Upper lobe of left lung (tissue), 6 donors: ENCODE data around the gene TSPAN1. TPM values are rescaled to one million over a fixed set of nuclear protein-coding genes. Genes with fewer than 3 reads are reported as not detected.

Experiments used
- ATAC-seq, 2 donors: fragments of 200-7000 bp; cut with Tn5 transposase; one replicate each; pipeline ENCODE4 v1.9.1; 2022; ENCODE audit warnings: mild to moderate bottlenecking in 2 of 2, moderate library complexity in 2 of 2; ENCODE audit not compliant: low FRiP score in 2 of 2
- DNase-seq, 2 donors: peaks; one replicate each; pipeline ENCODE4 v3.0.0-alpha.2; 2019 to 2020
- H3K27ac ChIP-seq, 4 donors: fragments of 200-600 bp; sonication (generic); one replicate each; pipeline ENCODE4 v1.5.1; 2016 to 2019
- H3K27me3 ChIP-seq, 4 donors: fragments of 200-600 bp; sonication (generic); one replicate each; pipeline ENCODE4 v1.5.1; 2017 to 2019
- H3K36me3 ChIP-seq, 4 donors: fragments of 200-600 bp; sonication (generic); one replicate each; pipeline ENCODE4 v1.5.1; 2016 to 2019
- H3K4me1 ChIP-seq, 4 donors: fragments of 200-600 bp; sonication (generic); one replicate each; pipeline ENCODE4 v1.5.1; 2018 to 2019
- H3K4me3 ChIP-seq, 4 donors: fragments of 200-600 bp; sonication (generic); one replicate each; pipeline ENCODE4 v1.5.1; 2017 to 2019; ENCODE audit warnings: mild to moderate bottlenecking in 2 of 4, moderate library complexity in 1 of 4
- H3K9me3 ChIP-seq, 4 donors: fragments of 200-600 bp; sonication (generic); one replicate each; pipeline ENCODE4 v1.5.1; 2018 to 2019
- CTCF ChIP-seq, 6 experiments: fragments of 450-650 bp in 4 of 6; fragments of 200-600 bp in 2 of 6; sonication (generic) in 2 of 6; IDR thresholded peaks; one replicate each; pipeline ENCODE4 v1.5.1; 2016 to 2019; ENCODE audit warnings: antibody characterized with exemption in 6 of 6
- EP300 ChIP-seq, 4 donors: sonication (generic); formaldehyde crosslinking; IDR thresholded peaks; one replicate each; pipeline ENCODE4 v1.5.1; 2017; ENCODE audit warnings: antibody characterized with exemption in 4 of 4, control low read depth in 2 of 4
- POLR2A ChIP-seq, 4 donors: fragments of 450-650 bp; IDR thresholded peaks; one replicate each; pipeline ENCODE4 v1.5.1; 2016 to 2017; ENCODE audit warnings: antibody characterized with exemption in 4 of 4, mild to moderate bottlenecking in 2 of 4
- POLR2AphosphoS5 ChIP-seq, 2 donors: sonication (generic); formaldehyde crosslinking; IDR thresholded peaks; one replicate each; pipeline ENCODE4 v1.5.1; 2017; ENCODE audit warnings: antibody characterized with exemption in 2 of 2
- WGBS, 2 donors: methylation state at CpG; one replicate each; pipeline ENCODE4 v1.1.5; 2017 to 2018; 5-methylcytosine and 5-hydroxymethylcytosine counted together
- total RNA-seq, 6 donors: library from RNA; depleted of rRNA in 4 of 6; stranded (reverse); fragments of >200 nt in 4 of 6; gene quantifications; one replicate each; pipeline versions ENCODE4 v1.1.0 to v1.2.1, GENCODE V29; 2016 to 2021
- donor health status: DM: no; HTN: no; CAD: no; lungs with moderate emphysema.
- donor health status: DM: no; HTN: yes; CAD: no; lungs with severe emphysema.

TSPAN1 gene
- total RNA-seq, 6 donors from 2014 or later: 12.2 to 109 (median 31.2) TPM

- TF ChIP-seq POLR2A (IDR thresholded peaks at IDR 0.05) (no peak), EP300 (IDR thresholded peaks at IDR 0.05) (no peak), CTCF (IDR thresholded peaks at IDR 0.05) (no peak), POLR2AphosphoS5 (IDR thresholded peaks at IDR 0.05) (no peak)
- Histone ChIP-seq H3K4me1 (peaks cover 17 to 33% (median 20%) of the 10 kb centered on the region in 4 donors), H3K4me3 (peak overlapping the region; percentile 75 to 87 (median 80)), H3K9me3 (no peaks in the 10 kb centered on the region), H3K27me3 (no peaks in the 10 kb centered on the region), H3K36me3 (peaks cover 5 to 34% (median 25%) of the 10 kb centered on the region in 4 donors), H3K27ac (peak overlapping the region; percentile 54 to 91 (median 78))
- ATAC-seq (peak in 1 of 2 donors; percentile 2), DNase-seq (no peak)
- WGBS, 2 donors: 67% methylated on average over 5 to 9 of the region's 9 CpGs
These were observed 22.7 kb downstream of the TSPAN1 start for GRCh38 chr1:46197560-46197963.

- ATAC-seq: peak; percentile 78 to 95
- WGBS, 2 donors: 0% methylated on average over 2 to 38 of the region's 67 CpGs
- Histone ChIP-seq H3K27me3 (no peaks in the 10 kb centered on the region), H3K4me1 (peaks cover 22 to 40% (median 25%) of the 10 kb centered on the region in 4 donors), H3K9me3 (no peaks in the 10 kb centered on the region), H3K4me3 (peak within 1 kb of the TSS; percentile 75 to 88 (median 80)), H3K36me3 (peaks cover 5 to 28% (median 19%) of the 10 kb centered on the region in 4 donors), H3K27ac (peak within 1 kb of the TSS; percentile 54 to 91 (median 80))
- DNase-seq: peak; percentile 69 to 97
- peak in 1 of 6 experiments; percentile 11 for TF ChIP-seq CTCF (IDR thresholded peaks at IDR 0.05)
- peak in 1 of 2 donors; percentile 53 for TF ChIP-seq POLR2AphosphoS5 (IDR thresholded peaks at IDR 0.05)
- no peak for TF ChIP-seq EP300 (IDR thresholded peaks at IDR 0.05)
- peak in 2 of 4 donors; percentile 41 to 76 for TF ChIP-seq POLR2A (IDR thresholded peaks at IDR 0.05)
These were observed 23.3 kb downstream of the TSPAN1 start, which contains the start of gene POMGNT1 for GRCh38 chr1:46197964-46198811. Gene POMGNT1 (minus strand): TSS chr1:46198434. CDS start chr1:46197821, 613 bp downstream.

- no peak for DNase-seq
These were observed 24.4 kb downstream of the TSPAN1 start for GRCh38 chr1:46199233-46199749.

GRCh38 chr1:46203738-46204405 is 29.0 kb downstream of the TSPAN1 start:
- no peak for TF ChIP-seq CTCF (IDR thresholded peaks at IDR 0.05)
- no peak for TF ChIP-seq POLR2AphosphoS5 (IDR thresholded peaks at IDR 0.05)
- TF ChIP-seq EP300 (IDR thresholded peaks at IDR 0.05): no peak
- TF ChIP-seq POLR2A (IDR thresholded peaks at IDR 0.05): no peak
- WGBS, 2 donors: 34 to 49% methylated on average over 14 of the region's 14 CpGs
- Histone ChIP-seq H3K9me3 (no peaks in the 10 kb centered on the region), H3K27me3 (no peaks in the 10 kb centered on the region), H3K36me3 (no peaks in the 10 kb centered on the region), H3K4me3 (peak overlapping the region; percentile 52 to 68 (median 66)), H3K27ac (peak overlapping the region; percentile 21 to 76 (median 70)), H3K4me1 (peaks cover 23 to 35% (median 28%) of the 10 kb centered on the region in 4 donors)
- DNase-seq (no peak), ATAC-seq (no peak)

More at GRCh38 chr1:46199233-46199749, 24.4 kb downstream of the TSPAN1 start:
- Histone ChIP-seq H3K27ac (peak overlapping the region in 2 of 4 donors; percentile 85 to 91), H3K27me3 (no peaks in the 10 kb centered on the region), H3K9me3 (no peaks in the 10 kb centered on the region), H3K36me3 (peaks cover 0 to 17% (median 8%) of the 10 kb centered on the region in 4 donors), H3K4me1 (peaks cover 31 to 50% (median 33%) of the 10 kb centered on the region in 4 donors), H3K4me3 (peak overlapping the region in 3 of 4 donors; percentile 75 to 80 (median 79))
- TF ChIP-seq POLR2A (IDR thresholded peaks at IDR 0.05): no peak
- no peak for TF ChIP-seq CTCF (IDR thresholded peaks at IDR 0.05)
- TF ChIP-seq EP300 (IDR thresholded peaks at IDR 0.05): no peak
- no peak for TF ChIP-seq POLR2AphosphoS5 (IDR thresholded peaks at IDR 0.05)
- no peak for ATAC-seq
- 90% methylated on average over 3 of the region's 3 CpGs for WGBS, 2 donors
